GM12892 (cell line): ENCODE data around the gene TNS1.

ENCODE experiments used
- POLR2A ChIP-seq: IDR thresholded peaks from 2 replicates; pipeline ENCODE4 v1.6.1; 2011; ENCODE audit warnings: low read depth, low read length, control low read depth
- POLR2AphosphoS5 ChIP-seq: IDR thresholded peaks from 2 replicates; pipeline ENCODE4 v1.6.1; 2011; ENCODE audit warnings: low read depth, low read length, control low read depth

- no peak for TF ChIP-seq POLR2A
- no peak for TF ChIP-seq POLR2AphosphoS5
Measured at GRCh38 chr2:217919204-217919603, 83.6 kb downstream of the TNS1 start.
